Measurements from ENCODE around the gene CCNY.

DNA sequence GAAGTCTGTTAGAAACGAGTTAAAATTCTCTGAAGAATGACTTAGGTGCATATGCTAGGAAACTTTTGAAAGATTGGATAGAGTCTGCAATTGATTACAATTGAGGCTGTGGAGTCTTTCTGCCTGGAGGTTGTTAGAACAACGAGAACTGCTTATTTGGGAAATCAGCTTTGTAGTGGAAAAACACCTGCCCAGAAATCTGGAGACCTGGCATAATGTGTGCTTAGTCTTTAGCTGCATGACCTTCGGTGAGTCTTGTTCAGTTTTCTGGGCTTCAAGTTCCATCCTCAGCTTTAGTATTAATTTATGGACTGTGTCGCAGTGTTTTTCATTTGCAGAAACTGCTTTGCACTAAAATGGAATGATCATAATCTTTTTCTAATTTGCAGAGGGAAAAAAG is 31.7 kb downstream of the CCNY start:
- TF ChIP-seq, protein P1, sequence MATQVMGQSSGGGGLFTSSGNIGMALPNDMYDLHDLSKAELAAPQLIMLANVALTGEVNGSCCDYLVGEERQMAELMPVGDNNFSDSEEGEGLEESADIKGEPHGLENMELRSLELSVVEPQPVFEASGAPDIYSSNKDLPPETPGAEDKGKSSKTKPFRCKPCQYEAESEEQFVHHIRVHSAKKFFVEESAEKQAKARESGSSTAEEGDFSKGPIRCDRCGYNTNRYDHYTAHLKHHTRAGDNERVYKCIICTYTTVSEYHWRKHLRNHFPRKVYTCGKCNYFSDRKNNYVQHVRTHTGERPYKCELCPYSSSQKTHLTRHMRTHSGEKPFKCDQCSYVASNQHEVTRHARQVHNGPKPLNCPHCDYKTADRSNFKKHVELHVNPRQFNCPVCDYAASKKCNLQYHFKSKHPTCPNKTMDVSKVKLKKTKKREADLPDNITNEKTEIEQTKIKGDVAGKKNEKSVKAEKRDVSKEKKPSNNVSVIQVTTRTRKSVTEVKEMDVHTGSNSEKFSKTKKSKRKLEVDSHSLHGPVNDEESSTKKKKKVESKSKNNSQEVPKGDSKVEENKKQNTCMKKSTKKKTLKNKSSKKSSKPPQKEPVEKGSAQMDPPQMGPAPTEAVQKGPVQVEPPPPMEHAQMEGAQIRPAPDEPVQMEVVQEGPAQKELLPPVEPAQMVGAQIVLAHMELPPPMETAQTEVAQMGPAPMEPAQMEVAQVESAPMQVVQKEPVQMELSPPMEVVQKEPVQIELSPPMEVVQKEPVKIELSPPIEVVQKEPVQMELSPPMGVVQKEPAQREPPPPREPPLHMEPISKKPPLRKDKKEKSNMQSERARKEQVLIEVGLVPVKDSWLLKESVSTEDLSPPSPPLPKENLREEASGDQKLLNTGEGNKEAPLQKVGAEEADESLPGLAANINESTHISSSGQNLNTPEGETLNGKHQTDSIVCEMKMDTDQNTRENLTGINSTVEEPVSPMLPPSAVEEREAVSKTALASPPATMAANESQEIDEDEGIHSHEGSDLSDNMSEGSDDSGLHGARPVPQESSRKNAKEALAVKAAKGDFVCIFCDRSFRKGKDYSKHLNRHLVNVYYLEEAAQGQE (IDR thresholded peaks at IDR 0.05; ENCODE audit: insufficient read depth in 1 of 2, low read depth in 2 of 2, low read length in 2 of 2) = no peak
- TF ChIP-seq POLR2AphosphoS5 (IDR thresholded peaks at IDR 0.05; ENCODE audit: low read depth, low read length) (no peak), FOXP2 (optimal IDR thresholded peaks at IDR 0.05; ENCODE audit: borderline replicate concordance, extremely low read depth, extremely low read length, insufficient read depth) (no peak)
